ENCODE measurements around the gene S100A3. TPM values are rescaled to one million over a fixed set of nuclear protein-coding genes. Genes with fewer than 3 reads are reported as not detected.
A peak's percentile ranks its signal among the peaks of the same experiment; 100 is the strongest.
"Not testable (repeated sequence)": the region's sequence is repeated elsewhere in the genome, so short reads cannot be mapped to it uniquely, and the experiment has no call there.

Gene S100A3, protein sequence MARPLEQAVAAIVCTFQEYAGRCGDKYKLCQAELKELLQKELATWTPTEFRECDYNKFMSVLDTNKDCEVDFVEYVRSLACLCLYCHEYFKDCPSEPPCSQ
- total RNA-seq, result not detected in 2 replicates

DNA sequence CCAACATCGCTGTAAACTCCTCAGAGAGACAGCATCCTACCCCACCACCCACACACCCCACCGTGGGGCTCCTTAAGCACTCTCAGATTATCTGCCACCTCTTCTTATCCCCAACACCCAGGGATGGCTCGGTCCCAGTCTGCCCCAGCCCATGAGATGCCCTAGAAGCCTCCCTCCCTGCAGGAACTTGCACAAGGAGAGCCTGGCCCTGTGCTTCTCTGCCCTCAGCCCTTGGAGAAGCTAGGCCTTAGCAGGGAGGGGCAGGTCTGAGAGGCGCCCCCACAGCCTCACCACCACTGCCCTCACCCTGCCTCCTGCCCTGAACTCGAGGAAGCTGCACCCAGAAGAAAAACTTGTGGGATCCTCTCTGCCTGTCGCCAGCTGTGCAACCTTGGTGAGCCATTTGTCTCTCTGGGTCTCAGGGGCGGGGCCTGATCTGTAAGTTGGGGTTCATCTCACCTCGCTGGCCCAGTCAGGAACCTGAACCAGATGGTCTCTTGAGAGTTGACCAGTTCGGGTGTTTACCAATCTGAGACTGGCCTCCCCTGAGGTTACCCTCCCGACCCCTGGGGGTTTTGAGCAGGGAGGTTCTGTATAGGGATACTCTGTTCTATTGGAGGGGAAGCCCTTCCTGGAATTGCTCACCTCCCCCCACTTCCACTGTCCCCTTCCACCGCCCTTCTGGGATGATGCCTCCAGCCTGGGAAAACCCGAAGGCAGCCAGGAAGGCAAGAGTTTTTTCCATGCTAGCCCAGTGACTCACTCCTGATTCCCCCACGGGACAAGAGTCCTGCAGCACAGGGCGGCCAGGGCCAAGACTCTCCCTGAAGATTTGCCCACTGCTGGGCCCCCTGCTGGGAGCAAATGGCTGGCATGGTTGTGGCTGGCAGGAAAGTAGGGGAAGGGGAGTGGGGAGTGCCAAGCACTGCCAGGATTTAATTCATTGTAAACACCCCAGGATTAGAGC is at the start of gene S100A3:
Gene S100A3 (minus strand): TSS at position 537 of the 967 bp plus-strand sequence. CDS start 773 bp downstream, outside the sequence.
- H3K9me3 Mint-ChIP-seq, result no peaks in the 10 kb centered on the region
- peaks cover 8% of the 10 kb centered on the region for H3K36me3 Mint-ChIP-seq (ENCODE audit: low read depth)
- H3K4me1 Mint-ChIP-seq, result peaks cover 49% of the 10 kb centered on the region
- H3K27ac Mint-ChIP-seq, result peak within 1 kb of the TSS; percentile 17
- DNase-seq, result no peak
- H3K4me3 Mint-ChIP-seq, result no peak within 1 kb of the TSS
- H3K27me3 Mint-ChIP-seq, result no peaks in the 10 kb centered on the region
- intact Hi-C loops (cut with micrococcal nuclease), result no loop called here

- Mint-ChIP-seq H3K36me3 (ENCODE audit: low read depth) (no peaks in the 10 kb centered on the region), H3K9me3 (no peaks in the 10 kb centered on the region), H3K4me3 (no peak overlapping the region), H3K27ac (peak overlapping the region; percentile 54), H3K27me3 (no peaks in the 10 kb centered on the region), H3K4me1 (peaks cover 19% of the 10 kb centered on the region)
- peak; percentile 74 for DNase-seq
- intact Hi-C loops (cut with micrococcal nuclease), result no loop called here
These were observed 49.5 kb upstream of the S100A3 start for GRCh38 chr1:153598309-153599172.

- Mint-ChIP-seq H3K4me1 (peaks cover 19% of the 10 kb centered on the region), H3K27ac (peak overlapping the region; percentile 77), H3K9me3 (no peaks in the 10 kb centered on the region), H3K27me3 (no peaks in the 10 kb centered on the region), H3K36me3 (ENCODE audit: low read depth) (no peaks in the 10 kb centered on the region), H3K4me3 (no peak overlapping the region)
- DNase-seq, result no peak
- intact Hi-C loops (cut with micrococcal nuclease), result no loop called here
These were observed 48.1 kb upstream of the S100A3 start for GRCh38 chr1:153597206-153597605.

GRCh38 chr1:153592748-153593147 is 43.7 kb upstream of the S100A3 start:
- peaks cover 2% of the 10 kb centered on the region for H3K27me3 Mint-ChIP-seq
- H3K36me3 Mint-ChIP-seq (ENCODE audit: low read depth), result no peaks in the 10 kb centered on the region

GRCh38 chr1:153588482-153588881 is 39.4 kb upstream of the S100A3 start:
- Mint-ChIP-seq H3K27ac (no peak overlapping the region), H3K4me1 (no peaks in the 10 kb centered on the region), H3K27me3 (peaks cover 19% of the 10 kb centered on the region), H3K9me3 (no peaks in the 10 kb centered on the region), H3K4me3 (no peak overlapping the region), H3K36me3 (ENCODE audit: low read depth) (no peaks in the 10 kb centered on the region)
- intact Hi-C loops (cut with micrococcal nuclease), result no loop called here
- DNase-seq, result no peak

More at GRCh38 chr1:153592748-153593147, 43.7 kb upstream of the S100A3 start:
- intact Hi-C loops (cut with micrococcal nuclease), result no loop called here
- Mint-ChIP-seq H3K4me3 (no peak overlapping the region), H3K27ac (no peak overlapping the region), H3K4me1 (peaks cover 7% of the 10 kb centered on the region), H3K9me3 (no peaks in the 10 kb centered on the region)
- no peak for DNase-seq

DNA sequence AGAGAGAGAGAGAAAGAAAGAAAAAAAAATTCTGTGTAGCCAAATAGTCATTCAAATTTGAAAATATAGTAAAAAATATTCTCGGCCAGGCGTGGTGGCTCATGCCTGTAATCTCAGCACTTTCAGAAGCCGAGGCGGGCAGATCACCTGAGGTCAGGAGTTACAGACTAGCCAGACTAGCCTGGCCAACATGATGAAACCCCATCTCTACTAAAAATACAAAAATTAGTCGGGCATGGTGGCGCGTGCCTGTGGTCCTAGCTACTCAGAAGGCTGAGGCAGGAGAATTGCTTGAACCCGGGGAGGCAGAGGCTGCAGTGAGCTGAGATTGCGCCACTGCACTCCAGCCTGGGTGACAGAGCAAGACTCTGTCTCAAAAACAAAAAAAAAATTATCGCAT is 39.0 kb upstream of the S100A3 start:
- DNase-seq; H3K36me3 Mint-ChIP-seq (ENCODE audit: low read depth); H3K27ac Mint-ChIP-seq; intact Hi-C loops (cut with micrococcal nuclease); H3K4me3 Mint-ChIP-seq; H3K4me1 Mint-ChIP-seq; H3K9me3 Mint-ChIP-seq: not testable (repeated sequence)
- peaks cover 19% of the 10 kb centered on the region for H3K27me3 Mint-ChIP-seq

- intact Hi-C loops (cut with micrococcal nuclease), result no loop called here
- no peaks in the 10 kb centered on the region for H3K9me3 Mint-ChIP-seq
- H3K27ac Mint-ChIP-seq, result no peak overlapping the region
- no peaks in the 10 kb centered on the region for H3K36me3 Mint-ChIP-seq (ENCODE audit: low read depth)
- peaks cover 19% of the 10 kb centered on the region for H3K27me3 Mint-ChIP-seq
- H3K4me3 Mint-ChIP-seq, result no peak overlapping the region
- H3K4me1 Mint-ChIP-seq, result no peaks in the 10 kb centered on the region
- no peak for DNase-seq
These were observed 38.3 kb upstream of the S100A3 start for GRCh38 chr1:153587314-153587713.

DNA sequence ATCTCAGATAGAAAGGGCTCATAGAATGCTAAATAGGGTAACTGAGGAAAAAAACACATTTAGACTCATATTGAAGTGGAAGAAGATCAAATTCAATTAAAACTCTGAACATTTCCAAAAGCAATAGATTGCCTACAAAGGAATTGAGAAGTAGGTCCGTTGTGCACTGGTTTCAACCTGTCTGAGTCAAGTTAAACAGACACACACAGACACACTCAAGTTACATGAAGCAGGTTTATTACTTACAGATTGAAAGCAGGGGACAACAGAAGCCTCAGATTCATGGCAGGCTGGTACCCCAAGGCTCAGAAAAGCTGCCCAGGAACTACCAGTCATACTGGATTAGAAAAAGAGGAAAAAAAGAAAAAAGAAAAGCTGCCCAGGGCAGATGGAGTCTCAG is 37.3 kb upstream of the S100A3 start:
- Mint-ChIP-seq H3K4me1 (no peaks in the 10 kb centered on the region), H3K27ac (no peak overlapping the region), H3K9me3 (no peaks in the 10 kb centered on the region), H3K36me3 (ENCODE audit: low read depth) (no peaks in the 10 kb centered on the region), H3K4me3 (no peak overlapping the region), H3K27me3 (peaks cover 19% of the 10 kb centered on the region)
- intact Hi-C loops (cut with micrococcal nuclease), result no loop called here
- no peak for DNase-seq

DNA sequence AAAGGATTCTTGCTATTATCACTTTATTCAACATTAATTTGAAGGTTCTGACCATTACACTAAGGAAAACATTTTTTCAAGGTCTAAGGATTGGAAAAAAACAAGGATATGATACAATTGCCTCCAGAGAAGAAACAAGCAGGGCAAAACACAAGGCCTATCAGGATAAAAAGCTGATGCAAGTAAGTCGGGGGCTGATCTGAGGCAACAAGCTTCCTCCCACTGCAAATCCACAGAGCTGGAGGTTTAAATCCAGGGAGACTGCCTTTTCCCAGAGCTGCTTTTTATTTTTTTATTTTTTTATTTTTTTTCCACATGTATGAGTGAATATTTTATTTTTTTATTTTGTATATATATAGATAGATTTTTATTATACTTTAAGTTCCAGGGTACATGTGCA is 35.9 kb upstream of the S100A3 start:
- Mint-ChIP-seq H3K27me3 (peaks cover 19% of the 10 kb centered on the region), H3K4me1 (no peaks in the 10 kb centered on the region), H3K4me3 (no peak overlapping the region), H3K36me3 (ENCODE audit: low read depth) (no peaks in the 10 kb centered on the region), H3K9me3 (no peaks in the 10 kb centered on the region), H3K27ac (no peak overlapping the region)
- no peak for DNase-seq
- intact Hi-C loops (cut with micrococcal nuclease), result no loop called here

- H3K4me1 Mint-ChIP-seq, result no peaks in the 10 kb centered on the region
- no peaks in the 10 kb centered on the region for H3K9me3 Mint-ChIP-seq
- intact Hi-C loops (cut with micrococcal nuclease), result no loop called here
- H3K4me3 Mint-ChIP-seq, result no peak overlapping the region
- H3K27ac Mint-ChIP-seq, result no peak overlapping the region
- H3K36me3 Mint-ChIP-seq (ENCODE audit: low read depth), result no peaks in the 10 kb centered on the region
- no peak for DNase-seq
- peaks cover 24% of the 10 kb centered on the region for H3K27me3 Mint-ChIP-seq
These were observed 34.9 kb upstream of the S100A3 start for GRCh38 chr1:153583976-153584375.

DNA sequence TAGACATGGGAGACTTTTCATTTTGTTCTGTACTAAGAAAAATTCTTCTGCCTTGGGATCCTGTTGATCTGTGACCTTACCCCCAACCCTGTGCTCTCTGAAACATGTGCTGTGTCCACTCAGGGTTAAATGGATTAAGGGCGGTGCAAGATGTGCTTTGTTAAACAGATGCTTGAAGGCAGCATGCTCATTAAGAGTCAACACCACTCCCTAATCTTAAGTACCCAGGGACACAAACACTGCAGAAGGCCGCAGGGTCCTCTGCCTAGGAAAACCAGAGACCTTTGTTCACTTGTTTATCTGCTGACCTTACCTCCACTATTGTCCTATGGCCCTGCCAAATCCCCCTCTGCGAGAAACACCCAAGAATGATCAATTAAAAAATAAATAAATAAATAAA is 34.5 kb upstream of the S100A3 start:
- intact Hi-C loops (cut with micrococcal nuclease); H3K9me3 Mint-ChIP-seq; DNase-seq; H3K27ac Mint-ChIP-seq; H3K4me3 Mint-ChIP-seq; H3K36me3 Mint-ChIP-seq (ENCODE audit: low read depth); H3K4me1 Mint-ChIP-seq: not testable (repeated sequence)
- H3K27me3 Mint-ChIP-seq, result peaks cover 29% of the 10 kb centered on the region

GRCh38 chr1:153582836-153583235 is 33.8 kb upstream of the S100A3 start:
- peaks cover 33% of the 10 kb centered on the region for H3K27me3 Mint-ChIP-seq
- H3K27ac Mint-ChIP-seq; H3K4me1 Mint-ChIP-seq; intact Hi-C loops (cut with micrococcal nuclease); H3K36me3 Mint-ChIP-seq (ENCODE audit: low read depth); DNase-seq; H3K9me3 Mint-ChIP-seq; H3K4me3 Mint-ChIP-seq: not testable (repeated sequence)

DNA sequence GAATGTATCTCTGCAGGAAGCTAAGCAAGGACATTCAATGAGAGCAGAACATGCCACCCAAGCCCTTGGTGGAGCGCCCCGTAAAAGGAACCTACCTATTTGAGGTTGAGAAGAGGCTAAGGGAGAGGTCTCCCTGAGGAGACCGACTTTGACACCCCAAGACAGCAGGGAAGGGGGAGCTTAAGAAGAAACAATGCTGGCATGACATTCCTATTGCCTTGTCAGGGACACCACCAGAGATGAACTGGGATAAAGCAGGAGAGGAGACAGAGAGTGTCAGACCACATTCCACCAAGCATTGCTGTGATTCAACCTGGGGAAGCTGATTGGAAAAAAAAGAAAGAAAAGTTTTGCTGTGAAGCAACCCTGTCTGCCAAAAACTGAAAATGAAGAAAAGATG is 29.9 kb upstream of the S100A3 start:
- peaks cover 29% of the 10 kb centered on the region for H3K27me3 Mint-ChIP-seq
- H3K36me3 Mint-ChIP-seq (ENCODE audit: low read depth), result no peaks in the 10 kb centered on the region
- H3K9me3 Mint-ChIP-seq, result no peaks in the 10 kb centered on the region
- no peak overlapping the region for H3K27ac Mint-ChIP-seq
- H3K4me3 Mint-ChIP-seq, result no peak overlapping the region
- intact Hi-C loops (cut with micrococcal nuclease), result no loop called here
- DNase-seq, result no peak
- H3K4me1 Mint-ChIP-seq, result peaks cover 6% of the 10 kb centered on the region

- Mint-ChIP-seq H3K9me3 (no peaks in the 10 kb centered on the region), H3K36me3 (ENCODE audit: low read depth) (no peaks in the 10 kb centered on the region), H3K27ac (no peak overlapping the region), H3K4me1 (peaks cover 6% of the 10 kb centered on the region), H3K4me3 (no peak overlapping the region), H3K27me3 (peaks cover 26% of the 10 kb centered on the region)
- intact Hi-C loops (cut with micrococcal nuclease), result no loop called here
- DNase-seq, result no peak
These were observed 29.4 kb upstream of the S100A3 start for GRCh38 chr1:153578490-153578889.
